Measurements from ENCODE around the gene ZNF581.

Gene ZNF581

DNA sequence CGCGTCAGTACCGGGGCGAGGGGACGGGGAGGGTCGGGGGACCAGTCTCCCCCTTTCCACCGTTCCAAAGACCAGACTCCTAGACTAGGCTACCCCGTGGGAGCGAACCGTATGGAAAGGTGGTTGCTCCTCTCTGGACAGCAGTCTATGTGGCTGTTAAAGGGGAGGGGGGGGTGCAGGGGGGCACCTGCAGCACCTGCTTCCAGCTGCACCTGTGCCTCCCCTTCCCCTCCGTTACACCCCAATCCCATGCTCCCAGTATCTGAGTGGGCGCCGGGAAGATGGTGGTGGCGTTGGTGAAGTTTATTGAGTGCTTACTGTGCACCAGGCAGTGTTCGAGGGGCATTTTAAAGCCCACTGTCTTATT is 42.8 kb upstream of the ZNF581 start:
- Histone ChIP-seq H3K9me3 (ENCODE audit: control insufficient read depth, insufficient read depth, low read depth, low read length) (no peaks in the 10 kb centered on the region), H3K27ac (ENCODE audit: extremely low read depth, low read depth, low read length) (peak overlapping the region; percentile 66), H3K4me3 (ENCODE audit: low read depth, low read length) (peak overlapping the region; percentile 97), H3K36me3 (ENCODE audit: control insufficient read depth in 2 of 2, insufficient read depth in 1 of 2, low read length in 2 of 2) (peaks cover 10 to 17% of the 10 kb centered on the region in 2 experiments; a peak in 2 of 3 replicates), H3K4me1 (ENCODE audit: control insufficient read depth, insufficient read depth, low read length) (peaks cover 3% of the 10 kb centered on the region; the same call in 1 of the 2 replicates)
- CTCF ChIA-PET = interaction anchor here (2.9 kb wide), 1 partner anchor 133 kb away, joined by 8 read pairs; no protein-coding TSS in a partner anchor
- POLR2A ChIA-PET = interaction anchor here (0.5 to 4.4 kb wide), 10 partner anchors 14 to 341 kb away, joined by 3 to 71 read pairs (median 10); partner anchors contain the start of genes ISOC2, KMT5C, NAT14 and PPP6R1
- TF ChIP-seq ZNF571 (tag by site-specific recombination; IDR thresholded peaks at IDR 0.05) (no peak), ZBTB21 (tag by site-specific recombination; IDR thresholded peaks at IDR 0.05) (no peak), SALL2 (tag by site-specific recombination; IDR thresholded peaks at IDR 0.05; ENCODE audit: borderline replicate concordance) (no peak), SP2 (tag by site-specific recombination; IDR thresholded peaks at IDR 0.05) (0 out of 2 replicates have a peak, but pooled peaks have one; percentile 5), BCL11A (tag by site-specific recombination; IDR thresholded peaks at IDR 0.05; ENCODE audit: low read depth) (no peak), ZNF404 (tag by site-specific recombination; IDR thresholded peaks at IDR 0.05) (no peak), YY2 (tag by site-specific recombination; IDR thresholded peaks at IDR 0.05) (no peak), ZNF529 (tag by site-specific recombination; IDR thresholded peaks at IDR 0.05; ENCODE audit: insufficient replicate concordance) (no peak), ZNF610 (tag by site-specific recombination; IDR thresholded peaks at IDR 0.05; ENCODE audit: borderline replicate concordance) (no peak), ZNF473 (tag by site-specific recombination; IDR thresholded peaks at IDR 0.05) (no peak), FEZF1 (tag by site-specific recombination; IDR thresholded peaks at IDR 0.05) (no peak), ZNF658 (tag by site-specific recombination; IDR thresholded peaks at IDR 0.05) (no peak), ZNF132 (tag by site-specific recombination; IDR thresholded peaks at IDR 0.05; ENCODE audit: borderline replicate concordance) (no peak), ZNF677 (tag by site-specific recombination; IDR thresholded peaks at IDR 0.05) (no peak), ZNF324 (tag by site-specific recombination; IDR thresholded peaks at IDR 0.05) (no peak), GLI4 (tag by site-specific recombination; IDR thresholded peaks at IDR 0.05) (no peak), ZFP41 (tag by site-specific recombination; IDR thresholded peaks at IDR 0.05; ENCODE audit: borderline replicate concordance) (no peak), ZNF140 (tag by site-specific recombination; IDR thresholded peaks at IDR 0.05) (no peak), ZSCAN16 (tag by site-specific recombination; IDR thresholded peaks at IDR 0.05) (no peak), GLI2 (tag by site-specific recombination; IDR thresholded peaks at IDR 0.05; ENCODE audit: borderline replicate concordance, low read depth) (no peak), ZNF335 (tag by site-specific recombination; conservative IDR thresholded peaks at IDR 0.05) (peak; percentile 10; the same call in 1 of the 2 replicates), ZNF155 (tag by site-specific recombination; IDR thresholded peaks at IDR 0.05) (no peak)
- TF ChIP-seq, protein P1, sequence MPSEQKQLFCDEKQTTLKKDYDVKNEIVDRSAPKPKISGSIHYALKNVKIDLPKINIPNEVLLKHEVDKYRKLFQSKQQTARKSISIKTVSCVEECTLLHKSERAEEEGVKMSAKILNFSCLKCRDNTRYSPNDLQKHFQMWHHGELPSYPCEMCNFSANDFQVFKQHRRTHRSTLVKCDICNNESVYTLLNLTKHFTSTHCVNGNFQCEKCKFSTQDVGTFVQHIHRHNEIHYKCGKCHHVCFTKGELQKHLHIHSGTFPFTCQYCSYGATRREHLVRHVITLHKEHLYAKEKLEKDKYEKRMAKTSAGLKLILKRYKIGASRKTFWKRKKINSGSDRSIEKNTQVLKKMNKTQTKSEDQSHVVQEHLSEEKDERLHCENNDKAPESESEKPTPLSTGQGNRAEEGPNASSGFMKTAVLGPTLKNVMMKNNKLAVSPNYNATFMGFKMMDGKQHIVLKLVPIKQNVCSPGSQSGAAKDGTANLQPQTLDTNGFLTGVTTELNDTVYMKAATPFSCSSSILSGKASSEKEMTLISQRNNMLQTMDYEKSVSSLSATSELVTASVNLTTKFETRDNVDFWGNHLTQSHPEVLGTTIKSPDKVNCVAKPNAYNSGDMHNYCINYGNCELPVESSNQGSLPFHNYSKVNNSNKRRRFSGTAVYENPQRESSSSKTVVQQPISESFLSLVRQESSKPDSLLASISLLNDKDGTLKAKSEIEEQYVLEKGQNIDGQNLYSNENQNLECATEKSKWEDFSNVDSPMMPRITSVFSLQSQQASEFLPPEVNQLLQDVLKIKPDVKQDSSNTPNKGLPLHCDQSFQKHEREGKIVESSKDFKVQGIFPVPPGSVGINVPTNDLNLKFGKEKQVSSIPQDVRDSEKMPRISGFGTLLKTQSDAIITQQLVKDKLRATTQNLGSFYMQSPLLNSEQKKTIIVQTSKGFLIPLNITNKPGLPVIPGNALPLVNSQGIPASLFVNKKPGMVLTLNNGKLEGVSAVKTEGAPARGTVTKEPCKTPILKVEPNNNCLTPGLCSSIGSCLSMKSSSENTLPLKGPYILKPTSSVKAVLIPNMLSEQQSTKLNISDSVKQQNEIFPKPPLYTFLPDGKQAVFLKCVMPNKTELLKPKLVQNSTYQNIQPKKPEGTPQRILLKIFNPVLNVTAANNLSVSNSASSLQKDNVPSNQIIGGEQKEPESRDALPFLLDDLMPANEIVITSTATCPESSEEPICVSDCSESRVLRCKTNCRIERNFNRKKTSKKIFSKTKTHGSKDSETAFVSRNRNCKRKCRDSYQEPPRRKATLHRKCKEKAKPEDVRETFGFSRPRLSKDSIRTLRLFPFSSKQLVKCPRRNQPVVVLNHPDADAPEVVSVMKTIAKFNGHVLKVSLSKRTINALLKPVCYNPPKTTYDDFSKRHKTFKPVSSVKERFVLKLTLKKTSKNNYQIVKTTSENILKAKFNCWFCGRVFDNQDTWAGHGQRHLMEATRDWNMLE (tag by site-specific recombination; conservative IDR thresholded peaks at IDR 0.05; ENCODE audit: low read depth) = no peak
- TF ChIP-seq, protein P2, sequence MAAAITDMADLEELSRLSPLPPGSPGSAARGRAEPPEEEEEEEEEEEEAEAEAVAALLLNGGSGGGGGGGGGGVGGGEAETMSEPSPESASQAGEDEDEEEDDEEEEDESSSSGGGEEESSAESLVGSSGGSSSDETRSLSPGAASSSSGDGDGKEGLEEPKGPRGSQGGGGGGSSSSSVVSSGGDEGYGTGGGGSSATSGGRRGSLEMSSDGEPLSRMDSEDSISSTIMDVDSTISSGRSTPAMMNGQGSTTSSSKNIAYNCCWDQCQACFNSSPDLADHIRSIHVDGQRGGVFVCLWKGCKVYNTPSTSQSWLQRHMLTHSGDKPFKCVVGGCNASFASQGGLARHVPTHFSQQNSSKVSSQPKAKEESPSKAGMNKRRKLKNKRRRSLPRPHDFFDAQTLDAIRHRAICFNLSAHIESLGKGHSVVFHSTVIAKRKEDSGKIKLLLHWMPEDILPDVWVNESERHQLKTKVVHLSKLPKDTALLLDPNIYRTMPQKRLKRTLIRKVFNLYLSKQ (tag by site-specific recombination; IDR thresholded peaks at IDR 0.05; ENCODE audit: borderline replicate concordance) = no peak
- TF ChIP-seq, protein P3, sequence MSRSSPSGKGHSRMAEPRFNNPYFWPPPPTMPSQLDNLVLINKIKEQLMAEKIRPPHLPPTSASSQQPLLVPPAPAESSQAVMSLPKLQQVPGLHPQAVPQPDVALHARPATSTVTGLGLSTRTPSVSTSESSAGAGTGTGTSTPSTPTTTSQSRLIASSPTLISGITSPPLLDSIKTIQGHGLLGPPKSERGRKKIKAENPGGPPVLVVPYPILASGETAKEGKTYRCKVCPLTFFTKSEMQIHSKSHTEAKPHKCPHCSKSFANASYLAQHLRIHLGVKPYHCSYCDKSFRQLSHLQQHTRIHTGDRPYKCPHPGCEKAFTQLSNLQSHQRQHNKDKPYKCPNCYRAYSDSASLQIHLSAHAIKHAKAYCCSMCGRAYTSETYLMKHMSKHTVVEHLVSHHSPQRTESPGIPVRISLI (tag by site-specific recombination; IDR thresholded peaks at IDR 0.05) = no peak
- TF ChIP-seq, protein P4, sequence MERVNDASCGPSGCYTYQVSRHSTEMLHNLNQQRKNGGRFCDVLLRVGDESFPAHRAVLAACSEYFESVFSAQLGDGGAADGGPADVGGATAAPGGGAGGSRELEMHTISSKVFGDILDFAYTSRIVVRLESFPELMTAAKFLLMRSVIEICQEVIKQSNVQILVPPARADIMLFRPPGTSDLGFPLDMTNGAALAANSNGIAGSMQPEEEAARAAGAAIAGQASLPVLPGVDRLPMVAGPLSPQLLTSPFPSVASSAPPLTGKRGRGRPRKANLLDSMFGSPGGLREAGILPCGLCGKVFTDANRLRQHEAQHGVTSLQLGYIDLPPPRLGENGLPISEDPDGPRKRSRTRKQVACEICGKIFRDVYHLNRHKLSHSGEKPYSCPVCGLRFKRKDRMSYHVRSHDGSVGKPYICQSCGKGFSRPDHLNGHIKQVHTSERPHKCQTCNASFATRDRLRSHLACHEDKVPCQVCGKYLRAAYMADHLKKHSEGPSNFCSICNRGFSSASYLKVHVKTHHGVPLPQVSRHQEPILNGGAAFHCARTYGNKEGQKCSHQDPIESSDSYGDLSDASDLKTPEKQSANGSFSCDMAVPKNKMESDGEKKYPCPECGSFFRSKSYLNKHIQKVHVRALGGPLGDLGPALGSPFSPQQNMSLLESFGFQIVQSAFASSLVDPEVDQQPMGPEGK (tag by site-specific recombination; IDR thresholded peaks at IDR 0.05) = peak; percentile 58
- TF ChIP-seq, protein P5, sequence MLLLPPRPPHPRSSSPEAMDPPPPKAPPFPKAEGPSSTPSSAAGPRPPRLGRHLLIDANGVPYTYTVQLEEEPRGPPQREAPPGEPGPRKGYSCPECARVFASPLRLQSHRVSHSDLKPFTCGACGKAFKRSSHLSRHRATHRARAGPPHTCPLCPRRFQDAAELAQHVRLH (tag by site-specific recombination; IDR thresholded peaks at IDR 0.05) = no peak
- TF ChIP-seq, protein P6, sequence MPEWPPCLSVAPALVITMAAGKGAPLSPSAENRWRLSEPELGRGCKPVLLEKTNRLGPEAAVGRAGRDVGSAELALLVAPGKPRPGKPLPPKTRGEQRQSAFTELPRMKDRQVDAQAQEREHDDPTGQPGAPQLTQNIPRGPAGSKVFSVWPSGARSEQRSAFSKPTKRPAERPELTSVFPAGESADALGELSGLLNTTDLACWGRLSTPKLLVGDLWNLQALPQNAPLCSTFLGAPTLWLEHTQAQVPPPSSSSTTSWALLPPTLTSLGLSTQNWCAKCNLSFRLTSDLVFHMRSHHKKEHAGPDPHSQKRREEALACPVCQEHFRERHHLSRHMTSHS (tag by site-specific recombination; IDR thresholded peaks at IDR 0.05) = no peak
